ENCODE data around the gene B4GAT1. TPM values are rescaled to one million over a fixed set of nuclear protein-coding genes. Genes with fewer than 3 reads are reported as not detected.

The B4GAT1 gene
- total and polyA plus RNA-seq, 2 of the 13 experiments (the other 11 are each of a cell fraction or from before 2014, with no cell fraction given), result 40.4 to 109 TPM

GRCh38 chr11:66347425-66348276, at the start of gene B4GAT1 (continued):
- TF ChIP-seq ZNF724P (CRISPR knock-in tag; IDR thresholded peaks at IDR 0.05; ENCODE audit: borderline replicate concordance) (peak; percentile 66; the same call in 1 of the 2 replicates), ZNF10 (CRISPR knock-in tag; IDR thresholded peaks at IDR 0.05; ENCODE audit: borderline replicate concordance, low read depth) (no peak), PCBP1 (IDR thresholded peaks at IDR 0.05; ENCODE audit: borderline replicate concordance, low read depth, low read length) (no peak), POLR2G (IDR thresholded peaks at IDR 0.05; ENCODE audit: low read depth, low read length) (peak; percentile 81), AKNA (CRISPR knock-in tag; IDR thresholded peaks at IDR 0.05; ENCODE audit: borderline replicate concordance) (no peak), NONO (IDR thresholded peaks at IDR 0.05) (no peak), NONO (CRISPR knock-in tag; conservative IDR thresholded peaks at IDR 0.05) (peak; percentile 43), CSRNP2 (CRISPR knock-in tag; conservative IDR thresholded peaks at IDR 0.05; ENCODE audit: low read depth) (no peak), BCL3 (CRISPR knock-in tag; IDR thresholded peaks at IDR 0.05) (no peak), ZXDC (CRISPR knock-in tag; IDR thresholded peaks at IDR 0.05) (no peak), SOX6 (IDR thresholded peaks at IDR 0.05) (no peak), SOX6 (CRISPR knock-in tag; IDR thresholded peaks at IDR 0.05) (peak; percentile 38), RARA (CRISPR knock-in tag; IDR thresholded peaks at IDR 0.05) (0 out of 2 replicates have a peak, but pooled peaks have one; percentile 29), ZNF382 (CRISPR knock-in tag; IDR thresholded peaks at IDR 0.05; ENCODE audit: borderline replicate concordance) (no peak), KDM1A (CRISPR knock-in tag; IDR thresholded peaks at IDR 0.05) (0 out of 2 replicates have a peak, but pooled peaks have one; percentile 46), ZNF784 (CRISPR knock-in tag; IDR thresholded peaks at IDR 0.05; ENCODE audit: borderline replicate concordance) (no peak), ZNF552 (CRISPR knock-in tag; IDR thresholded peaks at IDR 0.05; ENCODE audit: borderline replicate concordance) (no peak)
